Muscle layer of colon (tissue), 2 donors: ENCODE results near the gene PARD6A.

ENCODE experiments used
- H3K27ac ChIP-seq: one replicate; pipeline ENCODE4 v1.7.0; 2013; ENCODE audit warnings: low read depth, mild to moderate bottlenecking, low read length, moderate library complexity
- H3K27me3 ChIP-seq, 2 donors: one replicate each; pipeline ENCODE4 v1.7.0; 2013; ENCODE audit warnings: low read length in 2 of 2, mild to moderate bottlenecking in 2 of 2; ENCODE audit not compliant: insufficient read depth in 2 of 2, control insufficient read depth in 1 of 2
- H3K36me3 ChIP-seq: one replicate; pipeline ENCODE4 v1.7.0; 2013; ENCODE audit warnings: mild to moderate bottlenecking, low read length; ENCODE audit not compliant: insufficient read depth
- H3K4me1 ChIP-seq: one replicate; pipeline ENCODE4 v1.7.0; 2013; ENCODE audit warnings: mild to moderate bottlenecking, low read length; ENCODE audit not compliant: insufficient read depth
- H3K4me3 ChIP-seq, 2 donors: one replicate each; pipeline ENCODE4 v1.7.0; 2013; ENCODE audit warnings: low read length in 2 of 2, low read depth in 1 of 2, mild to moderate bottlenecking in 1 of 2, moderate library complexity in 1 of 2
- H3K9ac ChIP-seq: one replicate; pipeline ENCODE4 v1.7.0; 2013; ENCODE audit warnings: low read length
- H3K9me3 ChIP-seq: one replicate; pipeline ENCODE4 v1.7.0; 2013; ENCODE audit warnings: mild to moderate bottlenecking, low read length
- donor health status: abdominal sarcoma.
- donor health status: Adenocarcinoma of cecum.

The PARD6A gene

DNA sequence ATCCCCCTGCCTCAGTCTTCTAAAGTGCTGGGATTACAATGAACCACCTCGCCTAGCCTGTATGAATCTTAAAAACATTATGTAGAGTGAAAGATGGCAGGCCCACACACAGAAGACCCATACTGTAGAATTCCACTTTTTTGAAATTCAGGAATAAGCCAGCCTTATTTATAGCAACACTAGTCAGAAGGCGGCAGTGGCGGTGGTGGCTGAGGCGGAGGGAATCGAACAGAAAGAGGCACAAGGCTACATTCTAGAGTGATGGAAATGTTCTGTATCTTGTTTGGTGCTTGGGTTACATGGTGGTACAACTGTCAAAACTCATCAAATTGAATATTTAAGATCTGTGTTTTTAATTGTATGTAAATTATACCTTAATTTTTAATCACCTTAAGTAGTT, 47.0 kb downstream of the PARD6A start:
- Histone ChIP-seq H3K9me3 (no peaks in the 10 kb centered on the region), H3K27ac (no peak overlapping the region), H3K27me3 (no peaks in the 10 kb centered on the region), H3K4me1 (no peaks in the 10 kb centered on the region), H3K9ac (no peak overlapping the region), H3K36me3 (no peaks in the 10 kb centered on the region), H3K4me3 (no peak overlapping the region)

DNA sequence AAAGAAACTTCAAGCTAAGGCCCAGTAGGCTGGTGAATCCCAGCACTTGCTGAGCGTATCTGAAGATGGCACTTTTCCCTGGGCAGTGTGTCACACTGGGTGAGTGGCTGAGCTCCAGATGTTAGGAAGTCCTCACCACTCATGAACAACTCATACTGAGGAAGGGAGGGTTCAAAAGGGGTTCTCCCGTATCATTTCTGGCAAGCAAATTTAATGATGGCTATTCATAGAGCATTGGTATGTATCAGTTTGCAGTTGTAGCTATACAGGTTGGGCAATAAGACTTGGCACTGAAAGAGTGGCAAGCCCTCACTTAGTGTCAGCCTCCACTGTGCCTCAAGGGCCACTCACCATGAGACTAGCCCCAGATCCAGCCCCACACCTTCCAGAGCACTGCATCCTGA, 47.6 kb downstream of the PARD6A start:
- H3K27me3 ChIP-seq: no peaks in the 10 kb centered on the region
- H3K36me3 ChIP-seq: no peaks in the 10 kb centered on the region
- no peak overlapping the region for H3K9ac ChIP-seq
- no peaks in the 10 kb centered on the region for H3K4me1 ChIP-seq
- no peak overlapping the region for H3K27ac ChIP-seq
- no peaks in the 10 kb centered on the region for H3K9me3 ChIP-seq
- no peak overlapping the region for H3K4me3 ChIP-seq

DNA sequence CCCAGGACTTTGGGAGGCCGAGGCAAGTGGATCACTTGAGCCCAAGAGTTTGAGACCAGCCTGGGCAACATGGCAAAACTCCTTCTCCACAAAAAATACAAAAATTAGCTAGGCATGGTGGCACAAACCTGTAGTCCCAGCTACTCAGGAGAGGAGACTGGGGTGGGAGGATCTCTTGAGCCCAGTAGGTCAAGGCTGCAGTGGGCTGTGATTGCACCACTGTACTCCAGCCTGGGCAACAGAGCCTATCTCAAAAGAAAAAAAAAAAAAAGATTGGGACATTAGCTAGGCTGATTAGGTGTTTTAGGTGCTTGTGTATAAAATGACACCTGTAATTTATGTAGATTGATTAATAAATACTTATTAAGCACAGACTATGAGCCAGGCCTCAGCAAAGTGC, 48.3 kb downstream of the PARD6A start:
- H3K4me1 ChIP-seq: no peaks in the 10 kb centered on the region
- no peaks in the 10 kb centered on the region for H3K9me3 ChIP-seq
- no peaks in the 10 kb centered on the region for H3K36me3 ChIP-seq
- H3K9ac ChIP-seq: no peak overlapping the region
- H3K27me3 ChIP-seq: no peaks in the 10 kb centered on the region
- no peak overlapping the region for H3K4me3 ChIP-seq
- no peak overlapping the region for H3K27ac ChIP-seq

DNA sequence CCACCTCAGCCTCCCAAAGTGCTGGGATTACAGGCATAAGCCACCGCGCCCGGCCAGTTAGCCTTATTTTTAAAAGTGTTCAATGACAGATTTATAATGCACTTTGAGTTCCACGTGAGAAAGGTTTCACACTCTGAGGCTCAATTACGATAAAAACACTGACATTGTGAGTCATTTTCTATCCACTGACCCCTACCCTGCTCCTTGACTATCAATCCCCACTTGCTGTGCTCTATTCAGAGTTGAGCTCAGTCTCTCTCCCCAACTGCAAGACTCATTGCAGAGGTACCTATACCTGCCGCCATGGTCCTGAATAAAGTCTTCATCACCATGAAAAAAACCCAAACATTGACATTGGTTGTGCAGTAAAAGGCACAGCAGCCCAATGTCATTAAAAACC, 49.8 kb downstream of the PARD6A start:
- no peak overlapping the region for H3K9ac ChIP-seq
- no peaks in the 10 kb centered on the region for H3K4me1 ChIP-seq
- no peaks in the 10 kb centered on the region for H3K27me3 ChIP-seq
- H3K4me3 ChIP-seq: no peak overlapping the region
- no peaks in the 10 kb centered on the region for H3K36me3 ChIP-seq
- H3K27ac ChIP-seq: no peak overlapping the region
- H3K9me3 ChIP-seq: no peaks in the 10 kb centered on the region
